ENCODE data around the gene POU2AF2.

POU2AF2 gene

DNA sequence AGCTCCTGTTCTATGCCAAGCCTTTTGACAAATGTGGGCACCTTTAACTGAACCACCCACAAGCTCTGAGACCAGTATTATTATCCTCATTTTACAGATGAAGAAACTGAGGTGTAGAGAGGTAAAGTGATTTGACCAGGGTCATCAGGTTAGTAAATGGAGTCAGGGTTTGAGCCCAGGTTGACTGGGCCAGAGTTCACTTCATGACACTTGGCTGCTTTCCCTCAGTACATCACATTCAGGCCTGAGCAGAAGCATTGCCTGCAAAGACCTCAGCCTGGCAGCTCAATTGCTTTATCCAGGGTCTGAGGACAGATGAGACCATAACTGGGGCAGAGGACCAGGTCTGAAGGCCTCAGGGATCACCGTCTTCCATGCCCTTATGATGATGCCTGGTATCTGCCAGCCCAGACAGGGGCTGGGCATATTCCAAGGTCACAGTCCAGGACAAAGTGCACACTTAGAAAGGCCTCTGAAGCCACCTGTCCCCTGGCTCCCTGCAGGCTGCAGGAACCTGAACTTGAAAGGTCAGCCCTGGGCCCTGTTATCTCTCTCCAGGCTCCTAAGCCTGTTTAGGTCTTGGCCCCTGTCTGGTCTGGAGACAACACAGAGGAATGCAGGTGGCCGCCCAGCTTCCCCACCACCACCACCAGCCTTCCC, 84.8 kb downstream of the POU2AF2 start:
- no peak for DNase-seq (ENCODE audit: low read depth in 2 of 2)

DNA sequence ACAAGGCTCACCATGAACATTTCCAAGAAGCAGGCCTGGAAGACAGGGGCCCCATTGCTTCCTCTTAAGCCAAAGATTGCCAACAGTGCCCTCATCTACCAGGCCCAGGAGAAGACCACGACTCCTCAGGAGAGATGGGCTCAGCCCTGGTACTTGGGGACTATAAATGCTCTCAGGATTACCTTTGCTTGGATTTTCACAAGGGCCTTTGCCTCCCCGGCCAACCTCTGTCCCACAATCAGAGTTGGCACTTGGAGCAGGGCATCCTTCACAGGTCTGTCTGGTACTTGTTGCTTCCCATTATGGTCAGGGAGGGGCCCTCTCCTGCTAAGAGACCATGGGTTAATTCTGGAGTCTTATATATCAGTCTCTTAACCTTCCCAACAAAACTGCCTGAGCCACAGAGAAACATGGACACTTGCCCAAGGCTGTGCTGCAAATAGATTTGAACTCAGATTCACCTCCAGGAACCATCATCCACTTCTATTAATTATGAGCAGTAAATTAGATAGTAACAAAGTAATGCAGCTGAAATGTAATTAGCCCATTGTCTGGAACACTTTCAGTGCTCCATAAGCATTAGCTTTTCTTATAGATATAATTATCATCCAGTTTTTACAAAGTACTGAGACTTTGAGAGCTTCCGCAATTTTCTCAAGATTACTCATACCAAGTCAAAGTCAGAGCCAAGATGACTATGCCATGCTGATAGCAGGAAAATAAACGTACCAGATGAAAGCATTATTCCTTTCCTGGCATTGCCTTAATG, 86.4 kb downstream of the POU2AF2 start:
- no peak for DNase-seq (ENCODE audit: low read depth in 2 of 2)

DNA sequence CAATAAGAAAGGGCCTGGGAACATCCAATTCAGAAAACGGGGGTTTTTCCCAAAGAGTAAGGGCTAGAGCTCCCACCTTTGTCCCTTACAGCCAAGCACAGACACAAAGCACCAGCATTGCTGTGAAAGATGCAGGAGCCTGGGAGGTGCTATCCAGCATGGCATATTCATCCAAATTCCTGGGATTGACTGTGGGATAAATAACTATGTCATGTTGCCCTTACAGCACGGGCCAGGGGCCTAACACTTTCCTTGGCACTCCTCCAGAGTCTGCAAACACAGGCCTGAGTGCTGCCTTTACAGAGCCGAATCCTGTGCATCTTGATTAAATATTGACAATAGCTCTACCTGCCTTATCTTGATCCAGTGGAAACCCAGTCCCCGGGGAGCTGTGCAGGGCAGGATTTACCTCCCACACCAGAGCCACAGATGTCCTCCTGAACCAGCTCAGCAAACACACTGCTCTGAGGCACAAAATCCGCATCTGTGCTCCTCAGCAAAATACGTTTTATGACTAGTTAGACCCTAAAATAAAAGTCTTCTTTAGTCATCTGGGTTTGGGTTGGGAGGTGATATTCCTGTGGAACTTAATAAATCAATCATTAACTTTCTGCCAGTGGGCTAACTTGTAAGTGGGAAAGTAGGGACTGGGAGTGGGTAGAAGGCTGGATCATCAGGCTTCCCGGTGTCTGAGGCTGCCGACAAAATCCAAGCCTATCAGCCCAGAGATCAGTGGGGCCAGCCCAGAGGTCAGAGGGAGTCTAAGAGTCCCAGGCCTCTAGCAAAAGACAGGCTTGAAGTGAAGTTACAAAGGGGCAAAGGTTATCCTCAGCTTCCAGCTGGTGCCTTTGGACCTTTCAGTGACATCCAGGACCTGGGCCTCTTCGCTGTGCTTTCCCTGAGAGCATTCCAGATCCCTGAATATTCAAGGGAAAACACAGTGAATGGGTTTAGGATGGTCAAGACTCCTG, 89.3 kb downstream of the POU2AF2 start:
- no peak for DNase-seq (ENCODE audit: low read depth in 2 of 2)

DNA sequence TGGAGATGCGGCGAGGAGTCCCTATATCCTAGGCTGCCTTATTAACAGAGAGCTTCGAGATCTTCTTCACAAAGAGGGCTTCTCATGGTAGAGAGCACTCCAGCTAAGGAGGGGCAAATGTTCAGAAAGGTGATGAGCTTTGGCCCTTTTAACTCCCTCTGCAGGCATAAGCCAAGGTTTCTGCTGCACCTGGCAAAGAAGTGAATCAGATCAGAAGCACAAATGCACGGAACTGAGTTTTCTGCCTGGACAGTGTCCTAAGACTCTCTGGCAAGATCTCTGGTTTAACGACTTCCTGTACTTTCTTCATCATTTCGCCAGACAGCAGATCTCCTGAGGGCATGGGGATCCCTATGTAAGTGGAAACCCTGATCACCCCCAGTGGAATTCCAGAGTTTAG, 90.0 kb downstream of the POU2AF2 start:
- DNase-seq (ENCODE audit: low read depth in 2 of 2) = no peak

Measured in stimulated activated CD4-positive, alpha-beta T cell treated with anti-CD3 and anti-CD28 coated beads, Interleukin-12 subunit alpha, Interleukin-12 subunit beta, amount 100 ng/mL, for 24 hours (primary cell).